Measurements from ENCODE around the gene LCT. TPM values are rescaled to one million over a fixed set of nuclear protein-coding genes. Genes with fewer than 3 reads are reported as not detected.
A peak's percentile ranks its signal among the peaks of the same experiment; 100 is the strongest.

The LCT gene
- total RNA-seq, 2 donors from 2014 or later, result 0.27 TPM; not detected in 1

GRCh38 chr2:135768863-135769262 is 68.1 kb downstream of the LCT start:
- ATAC-seq (no peak), DNase-seq (no peak)
- intact Hi-C loops (cut with DNase I, micrococcal nuclease), result loop anchor here in 1 of 2 donors (10.0 kb wide), 1 partner anchor 614 kb away; no protein-coding TSS in a partner anchor

- DNase-seq (no peak), ATAC-seq (no peak)
- intact Hi-C loops (cut with DNase I, micrococcal nuclease), result loop anchor here in 1 of 2 donors (10.0 kb wide), 1 partner anchor 608 kb away; no protein-coding TSS in a partner anchor
Observed at GRCh38 chr2:135762530-135762929, 74.5 kb downstream of the LCT start.

GRCh38 chr2:135762022-135762421 is 75.0 kb downstream of the LCT start:
- DNase-seq (no peak), ATAC-seq (no peak)
- intact Hi-C loops (cut with DNase I, micrococcal nuclease), result loop anchor here in 1 of 2 donors (10.0 kb wide), 1 partner anchor 607 kb away; no protein-coding TSS in a partner anchor

- ATAC-seq, result no peak
- no peak for DNase-seq
- intact Hi-C loops (cut with DNase I, micrococcal nuclease), result no loop called here
Observed at GRCh38 chr2:135756692-135757091, 80.3 kb downstream of the LCT start.

GRCh38 chr2:135755573-135755972 is 81.4 kb downstream of the LCT start:
- ATAC-seq (no peak), DNase-seq (no peak)
- intact Hi-C loops (cut with DNase I, micrococcal nuclease), result no loop called here

- DNase-seq (no peak), ATAC-seq (no peak)
- intact Hi-C loops (cut with DNase I, micrococcal nuclease), result no loop called here
Observed at GRCh38 chr2:135745545-135745944, 91.4 kb downstream of the LCT start.

- intact Hi-C loops (cut with DNase I, micrococcal nuclease), result no loop called here
- DNase-seq (no peak), ATAC-seq (no peak)
Observed at GRCh38 chr2:135744760-135745314, 92.1 kb downstream of the LCT start.

GRCh38 chr2:135743860-135744259 is 93.1 kb downstream of the LCT start:
- DNase-seq (no peak), ATAC-seq (no peak)
- intact Hi-C loops (cut with DNase I, micrococcal nuclease), result no loop called here

- ATAC-seq (peak; percentile 54), DNase-seq (peak in 1 of 2 donors; percentile 31)
- intact Hi-C loops (cut with DNase I, micrococcal nuclease), result no loop called here
Observed at GRCh38 chr2:135742325-135742757, 94.6 kb downstream of the LCT start.

GRCh38 chr2:135741395-135742324 is 95.3 kb downstream of the LCT start, which contains the start of gene UBXN4:
Gene UBXN4 (plus strand): TSS chr2:135741855. CDS start chr2:135741930, 75 bp downstream.
- peak; percentile 95 to 99 for DNase-seq
- peak; percentile 93 for ATAC-seq
- intact Hi-C loops (cut with DNase I, micrococcal nuclease), result no loop called here

- no peak for ATAC-seq
- intact Hi-C loops (cut with DNase I, micrococcal nuclease), result no loop called here
- no peak for DNase-seq
Observed at GRCh38 chr2:135741043-135741394, 96.0 kb downstream of the LCT start.

GRCh38 chr2:135740206-135740605 is 96.8 kb downstream of the LCT start:
- intact Hi-C loops (cut with DNase I, micrococcal nuclease), result no loop called here
- ATAC-seq (no peak), DNase-seq (no peak)

Other genes with a start within 250 kb of the LCT start
- 100 to 1,000 TPM; 103 to 107 TPM for gene UBXN4, start 95.3 kb downstream of the LCT start, total RNA-seq
- gene MCM6, start 39.3 kb upstream of the LCT start, total RNA-seq, result 10 to 100 TPM in 1 of 2 donors, 1 to 10 TPM in 1; 7.8 to 14.9 TPM
- 10 to 100 TPM; 37.9 to 41.7 TPM for gene DARS1, start 148.4 kb upstream of the LCT start, total RNA-seq

All from left colon (tissue), 2 donors.